Measurements from ENCODE around the gene PRAC1.

DNA sequence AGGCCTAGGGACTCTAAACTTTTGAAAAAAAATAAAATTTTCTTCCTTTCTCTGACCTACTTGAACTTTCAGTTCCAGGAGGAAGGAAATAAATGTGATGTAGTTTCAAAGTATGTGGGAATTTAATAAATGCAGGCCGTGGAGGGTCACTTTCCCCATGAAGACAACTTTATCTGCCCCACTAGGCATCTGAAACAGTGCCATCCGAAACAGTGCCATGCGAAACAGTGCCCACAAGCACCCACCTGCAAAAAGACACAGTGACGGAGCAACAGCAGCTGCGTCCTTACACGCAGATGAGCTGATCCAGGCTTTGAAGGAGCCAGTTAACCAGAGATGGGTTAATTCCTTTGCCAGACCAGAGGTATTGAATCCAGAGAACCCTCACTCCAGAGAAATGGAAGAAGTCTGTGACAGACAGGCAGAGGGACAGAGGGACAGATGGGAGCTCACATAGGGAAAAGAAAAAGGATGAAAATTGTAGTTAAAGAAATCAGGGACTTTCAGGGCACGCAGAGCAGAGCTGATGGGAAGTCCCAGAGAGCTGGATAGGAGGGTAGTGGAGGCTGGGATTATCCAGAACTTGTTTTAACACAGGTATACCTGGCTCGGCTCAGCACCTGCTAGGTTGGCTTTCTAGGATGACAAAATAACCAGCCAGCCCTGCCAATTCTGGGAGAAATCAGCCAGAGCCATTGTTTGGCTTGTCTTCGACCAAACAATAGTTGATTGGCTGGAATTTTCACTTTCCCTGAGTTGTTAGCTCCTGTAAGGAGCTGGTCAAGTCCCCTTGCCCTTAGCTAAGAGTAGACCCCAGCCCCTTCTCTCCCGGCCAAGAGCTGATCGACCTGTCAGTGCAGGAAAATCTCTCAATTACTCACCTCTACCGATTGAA lies 23.3 kb upstream of the PRAC1 start:
- TF ChIP-seq, protein P1, sequence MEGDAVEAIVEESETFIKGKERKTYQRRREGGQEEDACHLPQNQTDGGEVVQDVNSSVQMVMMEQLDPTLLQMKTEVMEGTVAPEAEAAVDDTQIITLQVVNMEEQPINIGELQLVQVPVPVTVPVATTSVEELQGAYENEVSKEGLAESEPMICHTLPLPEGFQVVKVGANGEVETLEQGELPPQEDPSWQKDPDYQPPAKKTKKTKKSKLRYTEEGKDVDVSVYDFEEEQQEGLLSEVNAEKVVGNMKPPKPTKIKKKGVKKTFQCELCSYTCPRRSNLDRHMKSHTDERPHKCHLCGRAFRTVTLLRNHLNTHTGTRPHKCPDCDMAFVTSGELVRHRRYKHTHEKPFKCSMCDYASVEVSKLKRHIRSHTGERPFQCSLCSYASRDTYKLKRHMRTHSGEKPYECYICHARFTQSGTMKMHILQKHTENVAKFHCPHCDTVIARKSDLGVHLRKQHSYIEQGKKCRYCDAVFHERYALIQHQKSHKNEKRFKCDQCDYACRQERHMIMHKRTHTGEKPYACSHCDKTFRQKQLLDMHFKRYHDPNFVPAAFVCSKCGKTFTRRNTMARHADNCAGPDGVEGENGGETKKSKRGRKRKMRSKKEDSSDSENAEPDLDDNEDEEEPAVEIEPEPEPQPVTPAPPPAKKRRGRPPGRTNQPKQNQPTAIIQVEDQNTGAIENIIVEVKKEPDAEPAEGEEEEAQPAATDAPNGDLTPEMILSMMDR (conservative IDR thresholded peaks at IDR 0.05 in 1 of 2, IDR thresholded peaks at IDR 0.05 in 1 of 2; ENCODE audit: extremely low read depth in 1 of 2, insufficient read depth in 1 of 2, low read depth in 1 of 2, low read length in 2 of 2) = no peak
- peak; percentile 26 for TF ChIP-seq EZH2 (IDR thresholded peaks at IDR 0.05; ENCODE audit: borderline replicate concordance, low read length)
